Measurements from ENCODE around the gene SENP2. TPM values are rescaled to one million over a fixed set of nuclear protein-coding genes. Genes with fewer than 3 reads are reported as not detected.

The SENP2 gene
- total and polyA plus RNA-seq, 2 of the 13 experiments (the other 11 are each of a cell fraction or from before 2014, with no cell fraction given), result 7.7 to 46.2 TPM

GRCh38 chr3:185657691-185658503 lies 71.8 kb downstream of the SENP2 start:
- ATAC-seq (no peak), DNase-seq (ENCODE audit: low spot score) (no peak), FAIRE-seq (no peak)
- Histone ChIP-seq H3K36me3 (replicated peaks in 1 of 2; ENCODE audit: control insufficient read depth in 1 of 2, insufficient read depth in 2 of 2, low read length in 2 of 2) (peaks cover 32 to 57% of the 10 kb centered on the region in 2 experiments), H3K9me3 (ENCODE audit: low read length) (no peaks in the 10 kb centered on the region), H3K79me2 (ENCODE audit: insufficient read depth, low read length) (no peaks in the 10 kb centered on the region), H3K9ac (ENCODE audit: insufficient read depth, low read depth, low read length) (no peak overlapping the region), H2AFZ (ENCODE audit: low read length) (no peak overlapping the region), H3K4me3 (replicated peaks in 1 of 3; ENCODE audit: insufficient read depth in 1 of 3, low read depth in 2 of 3, low read length in 3 of 3) (no peak overlapping the region), H4K20me1 (ENCODE audit: insufficient read depth, low read length) (no peaks in the 10 kb centered on the region), H3K27me3 (ENCODE audit: control insufficient read depth in 1 of 2, insufficient read depth in 2 of 2, low read length in 2 of 2) (no peaks in the 10 kb centered on the region), H3K4me1 (ENCODE audit: insufficient read depth, low read length) (no peaks in the 10 kb centered on the region), H3K27ac (ENCODE audit: extremely low read length, insufficient read depth, low read length) (no peak overlapping the region), H3K4me2 (ENCODE audit: low read depth, low read length) (no peak overlapping the region)
- POLR2A ChIA-PET, result no interaction called here
- in situ Hi-C loops (cut with HindIII; ENCODE audit: extremely low pct_ligation_motif_present, low pct_unique_long_range_greater_than_20kb), result loop anchor here (10.0 kb wide), 1 partner anchor 247 kb away; no protein-coding TSS in a partner anchor
- intact Hi-C loops (cut with micrococcal nuclease; ENCODE audit: unreplicated experiment), result no loop called here
- BruUV-seq (replicated peaks), result no TSS peak
- TF ChIP-seq AGO2 (optimal IDR thresholded peaks at IDR 0.05; ENCODE audit: low read depth, low read length), result peak; percentile 75
- TF ChIP-seq ZNF724P (CRISPR knock-in tag; IDR thresholded peaks at IDR 0.05; ENCODE audit: borderline replicate concordance), result no peak
- WGBS (ENCODE audit: low lambda C conversion rate), result 99% methylated on average over 14 of the region's 15 CpGs
- CTCF ChIA-PET (ENCODE audit: low intra/inter-chr PET ratio, low total read pairs), result no interaction called here

DNA sequence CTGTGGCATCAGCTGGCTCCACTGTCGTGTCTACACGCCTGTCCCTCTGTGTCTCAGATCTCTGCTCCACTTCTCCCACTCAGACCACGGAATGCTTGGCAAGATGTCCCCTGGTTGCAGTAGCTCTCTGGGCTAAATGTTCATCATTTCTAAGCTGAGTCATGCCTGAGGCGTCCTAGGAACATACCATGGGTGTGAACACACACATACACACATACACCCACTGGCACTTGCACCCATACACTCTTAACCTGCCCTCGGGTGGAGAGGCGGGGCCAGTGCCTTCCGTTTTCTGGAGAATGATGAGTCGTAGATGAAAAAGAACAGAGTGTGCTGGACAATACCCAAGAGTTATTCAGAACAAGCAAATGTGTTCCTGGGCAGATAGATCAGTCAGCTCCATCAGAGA lies 72.4 kb downstream of the SENP2 start:
- no peaks in the 10 kb centered on the region for H3K9me3 ChIP-seq (ENCODE audit: low read length)
- H3K4me1 ChIP-seq (ENCODE audit: insufficient read depth, low read length), result no peaks in the 10 kb centered on the region
- H3K4me2 ChIP-seq (ENCODE audit: low read depth, low read length), result no peak overlapping the region
- no peak; the same call in 2 of the 3 replicates for ATAC-seq
- no peak overlapping the region for H2AFZ ChIP-seq (ENCODE audit: low read length)
- in situ Hi-C loops (cut with HindIII; ENCODE audit: extremely low pct_ligation_motif_present, low pct_unique_long_range_greater_than_20kb) (loop anchor here (10.0 kb wide), 1 partner anchor 246 kb away; no protein-coding TSS in a partner anchor), intact Hi-C loops (cut with micrococcal nuclease; ENCODE audit: unreplicated experiment) (no loop called here)
- TF ChIP-seq ZNF274 (CRISPR knock-in tag; IDR thresholded peaks at IDR 0.05) (no peak), KDM1A (CRISPR knock-in tag; IDR thresholded peaks at IDR 0.05) (no peak), ZNF260 (CRISPR knock-in tag; IDR thresholded peaks at IDR 0.05; ENCODE audit: borderline replicate concordance, low read depth) (no peak), TSC22D2 (CRISPR knock-in tag; IDR thresholded peaks at IDR 0.05; ENCODE audit: borderline replicate concordance) (no peak), AGO2 (optimal IDR thresholded peaks at IDR 0.05; ENCODE audit: low read depth, low read length) (peak; percentile 32)
- TF ChIP-seq, protein P1, sequence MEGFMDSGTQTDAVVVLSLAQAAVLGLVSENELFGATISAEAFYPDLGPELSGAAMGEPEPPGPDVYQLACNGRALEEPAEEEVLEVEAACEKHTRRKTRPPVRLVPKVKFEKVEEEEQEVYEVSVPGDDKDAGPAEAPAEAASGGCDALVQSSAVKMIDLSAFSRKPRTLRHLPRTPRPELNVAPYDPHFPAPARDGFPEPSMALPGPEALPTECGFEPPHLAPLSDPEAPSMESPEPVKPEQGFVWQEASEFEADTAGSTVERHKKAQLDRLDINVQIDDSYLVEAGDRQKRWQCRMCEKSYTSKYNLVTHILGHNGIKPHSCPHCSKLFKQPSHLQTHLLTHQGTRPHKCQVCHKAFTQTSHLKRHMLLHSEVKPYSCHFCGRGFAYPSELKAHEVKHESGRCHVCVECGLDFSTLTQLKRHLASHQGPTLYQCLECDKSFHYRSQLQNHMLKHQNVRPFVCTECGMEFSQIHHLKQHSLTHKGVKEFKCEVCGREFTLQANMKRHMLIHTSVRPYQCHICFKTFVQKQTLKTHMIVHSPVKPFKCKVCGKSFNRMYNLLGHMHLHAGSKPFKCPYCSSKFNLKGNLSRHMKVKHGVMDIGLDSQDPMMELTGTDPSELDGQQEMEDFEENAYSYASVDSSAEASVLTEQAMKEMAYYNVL (CRISPR knock-in tag; IDR thresholded peaks at IDR 0.05; ENCODE audit: borderline replicate concordance), result no peak
- no peak overlapping the region for H3K4me3 ChIP-seq (replicated peaks in 1 of 3; ENCODE audit: insufficient read depth in 1 of 3, low read depth in 2 of 3, low read length in 3 of 3)
- BruUV-seq (replicated peaks), result no TSS peak
- peak; percentile 14 for DNase-seq (ENCODE audit: low spot score)
- no peak overlapping the region for H3K27ac ChIP-seq (ENCODE audit: extremely low read length, insufficient read depth, low read length)
- H3K36me3 ChIP-seq (replicated peaks in 1 of 2; ENCODE audit: control insufficient read depth in 1 of 2, insufficient read depth in 2 of 2, low read length in 2 of 2), result peaks cover 32 to 56% of the 10 kb centered on the region in 2 experiments
- FAIRE-seq, result no peak
- CTCF ChIA-PET (ENCODE audit: low intra/inter-chr PET ratio, low total read pairs), result no interaction called here
- H4K20me1 ChIP-seq (ENCODE audit: insufficient read depth, low read length), result no peaks in the 10 kb centered on the region
- no peaks in the 10 kb centered on the region for H3K79me2 ChIP-seq (ENCODE audit: insufficient read depth, low read length)
- WGBS (ENCODE audit: low lambda C conversion rate), result 85% methylated on average over 6 of the region's 8 CpGs
- no peak overlapping the region for H3K9ac ChIP-seq (ENCODE audit: insufficient read depth, low read depth, low read length)
- H3K27me3 ChIP-seq (ENCODE audit: control insufficient read depth in 1 of 2, insufficient read depth in 2 of 2, low read length in 2 of 2), result no peaks in the 10 kb centered on the region
- POLR2A ChIA-PET, result no interaction called here

All from HepG2 (cell line).